Endothelial cell of umbilical vein (primary cell): ENCODE results near the gene KRT6C. TPM values are rescaled to one million over a fixed set of nuclear protein-coding genes. Genes with fewer than 3 reads are reported as not detected.

Experiments
- BruUV-seq: library from RNA; stranded (reverse); fragments of 400-500 nt; replicated peaks from 2 replicates; lab custom pipeline; 2021; lab: Mats Ljungman, UMichigan
- CTCF ChIA-PET: fragments of 300-600, 350-600 bp; sonication (Branson Sonifier 250); formaldehyde crosslinking; loops from one replicate; lab custom pipeline; 2021; ENCODE audit warnings: antibody characterized with exemption, inconsistent platforms; lab: Charles Lee
- POLR2A ChIA-PET: fragments of 300-600, 350-600 bp; sonication (Branson Sonifier 250); formaldehyde crosslinking; loops from one replicate; lab custom pipeline; 2021; ENCODE audit warnings: antibody characterized with exemption, inconsistent platforms; lab: Charles Lee
- DNase-seq: peaks from one replicate; pipeline ENCODE4 v3.0.0-alpha.2; 2011; ENCODE audit warnings: low read depth, low spot score
- FAIRE-seq: peaks from 2 replicates; lab custom pipeline; 2011; peaks lifted over from hg19 to GRCh38; lab: Jason Lieb, UNC
- H2AFZ ChIP-seq: 2 replicates; pipeline ENCODE4 v1.6.0; 2012; ENCODE audit warnings: low read depth, low read length, control low read depth, inconsistent platforms
- H3K27ac ChIP-seq: 2 replicates; pipeline ENCODE4 v1.5.1; 2011; ENCODE audit warnings: low read depth, mild to moderate bottlenecking, control low read depth, low read length, moderate library complexity; ENCODE audit not compliant: insufficient read depth
- H3K27me3 ChIP-seq, 2 experiments: 2 replicates each; pipeline versions ENCODE4 v1.6.0 to v1.6.1; 2011; ENCODE audit warnings: low read length in 2 of 2, mixed read lengths in 1 of 2; ENCODE audit not compliant: control insufficient read depth in 2 of 2, insufficient read depth in 2 of 2
- H3K36me3 ChIP-seq, 2 experiments: 2 replicates in 1 of 2; 3 replicates in 1 of 2; pipeline ENCODE4 v1.5.1; 2011; ENCODE audit warnings: low read length in 2 of 2, mild to moderate bottlenecking in 1 of 2, moderate library complexity in 1 of 2; ENCODE audit not compliant: control insufficient read depth in 2 of 2, insufficient read depth in 2 of 2; ENCODE audit errors: extremely low read depth in 1 of 2
- H3K4me1 ChIP-seq: 3 replicates; pipeline ENCODE4 v1.5.1; 2011; ENCODE audit warnings: mild to moderate bottlenecking, low read length; ENCODE audit not compliant: control insufficient read depth, insufficient read depth; ENCODE audit errors: extremely low read depth
- H3K4me2 ChIP-seq: 2 replicates; pipeline ENCODE4 v1.6.1; 2011; ENCODE audit warnings: low read length, control low read depth, mixed read lengths; ENCODE audit not compliant: insufficient read depth
- H3K4me3 ChIP-seq, 3 experiments: fragments of 200-600 bp in 1 of 3; sonication (generic), shearing (Covaris generic) in 1 of 3; replicated peaks in 1 of 3; 2 replicates each; pipeline ENCODE4 v1.5.1; 2011 to 2016; ENCODE audit warnings: control low read depth in 3 of 3, low read length in 3 of 3, mild to moderate bottlenecking in 2 of 3, inconsistent platforms in 1 of 3, low read depth in 1 of 3, moderate library complexity in 1 of 3; ENCODE audit not compliant: insufficient read depth in 1 of 3
- H3K79me2 ChIP-seq: 2 replicates; pipeline ENCODE4 v1.6.0; 2012; ENCODE audit warnings: low read length, inconsistent platforms; ENCODE audit not compliant: control insufficient read depth, insufficient read depth
- H3K9ac ChIP-seq: replicated peaks from 2 replicates; pipeline ENCODE3; 2011; ENCODE audit warnings: low read length, control low read depth; ENCODE audit not compliant: insufficient read depth; ENCODE audit errors: extremely low read depth
- H3K9me1 ChIP-seq: replicated peaks from 3 replicates; pipeline ENCODE4 v1.6.0; 2011; ENCODE audit warnings: mild to moderate bottlenecking, low read length; ENCODE audit not compliant: control insufficient read depth, insufficient read depth; ENCODE audit errors: extremely low read depth
- H3K9me3 ChIP-seq: replicated peaks from 2 replicates; pipeline ENCODE4 v1.5.1; 2012; ENCODE audit warnings: low read length, inconsistent platforms; ENCODE audit not compliant: control insufficient read depth, insufficient read depth
- H4K20me1 ChIP-seq: replicated peaks from 2 replicates; pipeline ENCODE3; 2011; ENCODE audit warnings: mild to moderate bottlenecking, low read length; ENCODE audit not compliant: control insufficient read depth, insufficient read depth; ENCODE audit errors: extremely low read depth
- CTCF ChIP-seq, 2 donors: IDR thresholded peaks; 1 replicate in 1 of 2; 2 replicates in 1 of 2; pipeline ENCODE4 v1.5.1; 2011; ENCODE audit warnings: low read length in 2 of 2, mild to moderate bottlenecking in 2 of 2, moderate library complexity in 2 of 2, control low read depth in 1 of 2, inconsistent platforms in 1 of 2, low read depth in 1 of 2; ENCODE audit not compliant: insufficient read depth in 1 of 2; ENCODE audit errors: extremely low read depth in 1 of 2
- EZH2 ChIP-seq: IDR thresholded peaks from 2 replicates; pipeline ENCODE4 v1.6.1; 2012; ENCODE audit warnings: borderline replicate concordance, low read depth, mild to moderate bottlenecking, moderate library complexity, low read length, inconsistent platforms; ENCODE audit not compliant: severe bottlenecking
- FOS ChIP-seq: IDR thresholded peaks from 2 replicates; pipeline ENCODE4 v1.6.1; 2011; ENCODE audit warnings: mild to moderate bottlenecking, low read length, moderate library complexity, borderline replicate concordance; ENCODE audit not compliant: insufficient read depth
- GATA2 ChIP-seq: IDR thresholded peaks from 2 replicates; pipeline ENCODE4 v1.7.0; 2011; ENCODE audit warnings: low read depth, mild to moderate bottlenecking, moderate library complexity, mixed read lengths, low read length; ENCODE audit not compliant: insufficient read length, insufficient read depth
- JUN ChIP-seq: IDR thresholded peaks from 2 replicates; pipeline ENCODE4 v1.6.1; 2011; ENCODE audit warnings: borderline replicate concordance, low read depth; ENCODE audit not compliant: insufficient read length, insufficient read depth
- MAX ChIP-seq: IDR thresholded peaks from 2 replicates; pipeline ENCODE4 v1.6.1; 2011; ENCODE audit not compliant: insufficient read depth, insufficient read length
- MYC ChIP-seq: IDR thresholded peaks from one replicate; pipeline ENCODE4 v1.6.1; 2011; ENCODE audit warnings: mild to moderate bottlenecking, low read depth, low read length
- POLR2A ChIP-seq: IDR thresholded peaks from 2 replicates; pipeline ENCODE4 v1.6.1; 2012; ENCODE audit warnings: low read depth, mild to moderate bottlenecking, control low read depth, low read length
- POLR2AphosphoS5 ChIP-seq: IDR thresholded peaks from 2 replicates; pipeline ENCODE4 v1.6.1; 2012; ENCODE audit warnings: low read depth, mild to moderate bottlenecking, control low read depth, low read length, moderate library complexity; ENCODE audit not compliant: insufficient read depth
- dilution Hi-C: fragments of 300-500 bp; cut with MboI; formaldehyde crosslinking; loops from one replicate; pipeline ENCODE4 v1.15.0; 2019; ENCODE audit warnings: low sequenced_read_pairs; ENCODE audit not compliant: extremely low pct_ligation_motif_present
- intact Hi-C: fragments of 100-400 bp; cut with micrococcal nuclease; formaldehyde crosslinking; loops from one replicate; pipeline ENCODE4 v1.10.0; 2022
- polyA plus RNA-seq, 4 experiments: library from polyadenylated mRNA; depleted of rRNA in 3 of 4; stranded (reverse) in 3 of 4; unstranded in 1 of 4; fragments of >200 nt; gene quantifications; 2 replicates each; pipeline versions ENCODE4 v1.2.1 to v1.2.3, GENCODE V29; 2011 to 2012; ENCODE audit warnings: missing spikeins in 1 of 4
- total RNA-seq: library from RNA; stranded (reverse); gene quantifications from 2 replicates; pipeline ENCODE4 v1.2.3, GENCODE V29; 2021

Gene KRT6C
- total and polyA plus RNA-seq, 2 donors (not counting 3 experiments of a cell fraction or from before 2014, with no cell fraction given) = not detected

- H3K36me3 ChIP-seq = no peaks in the 10 kb centered on the region
- ChIA-PET POLR2A (no interaction called here), CTCF (no interaction called here)
- no peak overlapping the region for H3K27ac ChIP-seq
- dilution Hi-C loops = no loop called here
- intact Hi-C loops = no loop called here
- no peaks in the 10 kb centered on the region for H4K20me1 ChIP-seq
- no peaks in the 10 kb centered on the region for H3K9me3 ChIP-seq
- H3K79me2 ChIP-seq = no peaks in the 10 kb centered on the region
- H2AFZ ChIP-seq = no peak overlapping the region
- TF ChIP-seq POLR2A (no peak), MAX (no peak), FOS (no peak), POLR2AphosphoS5 (no peak), JUN (no peak), CTCF (IDR thresholded peaks at IDR 0.05; ENCODE audit: extremely low read depth in 1 of 2, insufficient read depth in 1 of 2, low read depth in 1 of 2, low read length in 2 of 2) (no peak), MYC (no peak), EZH2 (no peak), GATA2 (no peak)
- FAIRE-seq (no peak), DNase-seq (no peak)
- peaks cover 6 to 7% of the 10 kb centered on the region in 2 experiments for H3K27me3 ChIP-seq
- no peak overlapping the region for H3K4me2 ChIP-seq
- BruUV-seq = no TSS peak
- no peaks in the 10 kb centered on the region for H3K9me1 ChIP-seq
- no peak overlapping the region for H3K9ac ChIP-seq
- H3K4me1 ChIP-seq = no peaks in the 10 kb centered on the region
- no peak overlapping the region for H3K4me3 ChIP-seq
Observed at GRCh38 chr12:52427083-52427482, 46.5 kb downstream of the KRT6C start.
